Testis (tissue), 3 donors: ENCODE data around the gene C12orf42. TPM values are rescaled to one million over a fixed set of nuclear protein-coding genes. Genes with fewer than 3 reads are reported as not detected.

Experiments used
- DNase-seq: peaks from one replicate; pipeline ENCODE4 v3.0.0-alpha.2; 2019
- H3K27ac ChIP-seq, 2 donors: fragments of 200-600 bp; sonication (generic); one replicate each; pipeline ENCODE4 v1.5.1; 2019
- H3K27me3 ChIP-seq: fragments of 200-600 bp; sonication (generic); one replicate; pipeline ENCODE4 v1.5.1; 2019
- H3K36me3 ChIP-seq: fragments of 200-600 bp; sonication (generic); one replicate; pipeline ENCODE4 v1.5.1; 2017; ENCODE audit warnings: low read depth; ENCODE audit errors: missing control alignments
- H3K4me1 ChIP-seq: fragments of 200-600 bp; sonication (generic); one replicate; pipeline ENCODE4 v1.5.1; 2019
- H3K4me3 ChIP-seq, 2 donors: fragments of 200-600 bp; sonication (generic); one replicate each; pipeline ENCODE4 v1.5.1; 2017 to 2019
- H3K9me3 ChIP-seq: fragments of 200-600 bp; sonication (generic); one replicate; pipeline ENCODE4 v1.5.1; 2017
- CTCF ChIP-seq, 3 experiments: fragments of 450-650 bp in 2 of 3; fragments of 200-600 bp in 1 of 3; sonication (generic) in 1 of 3; IDR thresholded peaks; one replicate each; pipeline ENCODE4 v1.5.1; 2016 to 2019; ENCODE audit warnings: antibody characterized with exemption in 3 of 3, mild to moderate bottlenecking in 2 of 3, moderate library complexity in 1 of 3
- POLR2A ChIP-seq: fragments of 450-650 bp; IDR thresholded peaks from one replicate; pipeline ENCODE4 v1.6.1; 2017; ENCODE audit warnings: antibody characterized with exemption, mild to moderate bottlenecking, moderate library complexity
- WGBS, 2 donors: methylation state at CpG; one replicate each; pipeline ENCODE4 v1.1.5; 2018; 5-methylcytosine and 5-hydroxymethylcytosine counted together
- intact Hi-C: fragments of 100-400 bp; cut with DNase I; formaldehyde crosslinking; loops from one replicate; pipeline ENCODE4 v1.15.1; 2023; ENCODE audit warnings: low total_unique reads
- polyA plus RNA-seq: library from polyadenylated mRNA; stranded (reverse); fragments of 350-450 nt; fragmentation: Illumina TruSeq; extraction: RNeasy Lipid Tissue Mini Kit (QIAGEN cat#74804); gene quantifications from one replicate; pipeline ENCODE4 v1.2.3, GENCODE V29; 2014; ENCODE audit warnings: low read depth, low replicate concordance; ENCODE audit not compliant: insufficient read depth
- total RNA-seq, 2 donors: library from RNA; depleted of rRNA; stranded (reverse); fragments of >200 nt; gene quantifications; one replicate each; pipeline ENCODE4 v1.2.3, GENCODE V29; 2016

The C12orf42 gene
- total and polyA plus RNA-seq, 3 donors from 2014 or later: 22.5 to 57.9 (median 46.8) TPM

DNA sequence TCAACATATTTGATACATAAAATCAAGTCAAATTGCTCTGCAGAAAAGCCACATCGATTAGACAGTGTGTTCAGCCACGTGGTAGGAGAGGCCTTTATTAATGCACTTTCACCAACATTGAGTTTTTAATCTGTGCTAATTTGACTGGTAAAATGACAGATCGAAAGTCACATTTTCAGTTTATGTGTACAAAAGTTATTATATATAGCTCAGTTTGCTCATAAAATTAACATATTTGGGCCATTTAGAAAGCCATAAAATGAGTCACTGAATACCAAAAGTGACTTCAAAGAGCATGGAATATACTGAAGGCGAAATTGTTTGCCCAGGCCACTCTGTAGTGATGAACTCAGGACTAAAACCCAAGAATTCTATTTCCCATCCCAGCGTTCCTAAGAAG, 26.0 kb downstream of the C12orf42 start:
- TF ChIP-seq POLR2A: no peak
- TF ChIP-seq CTCF (IDR thresholded peaks at IDR 0.05): no peak
- no peaks in the 10 kb centered on the region for H3K36me3 ChIP-seq
- no peaks in the 10 kb centered on the region for H3K4me1 ChIP-seq
- no peak overlapping the region for H3K27ac ChIP-seq
- intact Hi-C loops: no loop called here
- no peak for DNase-seq
- H3K9me3 ChIP-seq: no peaks in the 10 kb centered on the region
- H3K4me3 ChIP-seq: no peak overlapping the region
- H3K27me3 ChIP-seq: no peaks in the 10 kb centered on the region
- WGBS, 2 donors: 80 to 83% methylated on average over 5 of the region's 5 CpGs

GRCh38 chr12:103468837-103469236, 26.9 kb downstream of the C12orf42 start:
- no peaks in the 10 kb centered on the region for H3K4me1 ChIP-seq
- no peak overlapping the region for H3K4me3 ChIP-seq
- WGBS, 2 donors: 68% methylated on average over 3 of the region's 3 CpGs
- no peaks in the 10 kb centered on the region for H3K9me3 ChIP-seq
- H3K27me3 ChIP-seq: no peaks in the 10 kb centered on the region
- intact Hi-C loops: no loop called here
- no peaks in the 10 kb centered on the region for H3K36me3 ChIP-seq
- H3K27ac ChIP-seq: no peak overlapping the region
- no peak for DNase-seq
- no peak for TF ChIP-seq POLR2A
- no peak for TF ChIP-seq CTCF (IDR thresholded peaks at IDR 0.05)

- no peaks in the 10 kb centered on the region for H3K27me3 ChIP-seq
- WGBS, 2 donors: 78 to 87% methylated on average over 3 of the region's 3 CpGs
- intact Hi-C loops: no loop called here
- H3K36me3 ChIP-seq: no peaks in the 10 kb centered on the region
- no peak for DNase-seq
- no peaks in the 10 kb centered on the region for H3K4me1 ChIP-seq
- TF ChIP-seq CTCF (IDR thresholded peaks at IDR 0.05): no peak
- no peak for TF ChIP-seq POLR2A
- no peak overlapping the region for H3K27ac ChIP-seq
- no peak overlapping the region for H3K4me3 ChIP-seq
- H3K9me3 ChIP-seq: no peaks in the 10 kb centered on the region
Observed at GRCh38 chr12:103462675-103463074, 33.1 kb downstream of the C12orf42 start.

DNA sequence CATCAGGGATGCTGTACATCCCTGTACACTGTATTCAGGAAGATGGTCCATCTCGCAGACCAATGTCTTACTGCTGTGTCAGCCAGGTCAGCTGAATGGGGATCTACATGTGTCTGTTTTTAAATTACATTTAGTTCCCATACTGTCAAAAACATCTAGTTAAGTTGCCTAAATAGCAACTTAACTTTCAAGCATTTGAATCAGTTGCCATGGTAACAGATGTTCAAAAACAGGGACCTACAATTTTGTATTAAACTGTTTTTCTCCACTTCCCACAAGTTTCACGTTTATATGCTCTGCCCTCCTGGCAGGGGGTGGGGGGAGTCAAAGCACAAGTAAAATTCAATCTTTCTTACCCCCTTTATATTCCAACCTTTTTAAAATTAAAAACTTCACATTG, 38.3 kb downstream of the C12orf42 start:
- 64 to 66% methylated on average over 2 of the region's 2 CpGs for WGBS, 2 donors

More for the DNA sequence above, 38.3 kb downstream of the C12orf42 start:
- Histone ChIP-seq H3K4me3 (no peak overlapping the region), H3K27me3 (no peaks in the 10 kb centered on the region), H3K27ac (no peak overlapping the region), H3K4me1 (no peaks in the 10 kb centered on the region), H3K36me3 (no peaks in the 10 kb centered on the region), H3K9me3 (no peaks in the 10 kb centered on the region)
- DNase-seq: no peak
- TF ChIP-seq CTCF (IDR thresholded peaks at IDR 0.05) (no peak), POLR2A (no peak)
- intact Hi-C loops: no loop called here
